ENCODE measurements around the gene DROSHA.
A peak's percentile ranks its signal among the peaks of the same experiment; 100 is the strongest.

Gene DROSHA

DNA sequence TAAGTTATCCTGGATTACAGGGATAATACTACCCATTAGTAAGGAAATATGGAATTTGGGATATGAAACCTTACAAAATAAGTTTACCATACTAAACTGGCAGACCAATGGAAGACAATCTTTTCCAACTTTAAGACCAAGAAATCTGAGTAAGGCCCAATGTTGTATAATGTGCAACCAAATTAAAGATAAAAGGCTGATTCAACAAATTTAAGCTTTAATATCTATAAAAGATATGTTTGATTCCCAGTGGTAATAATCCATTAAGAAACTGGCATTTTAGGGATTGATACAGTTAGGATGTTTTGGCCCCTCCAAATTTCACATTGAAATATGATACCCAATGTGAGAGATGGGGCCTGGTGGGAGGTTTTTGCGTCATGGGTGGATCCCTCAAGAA is 66.6 kb downstream of the DROSHA start:
- TF ChIP-seq, protein P1, sequence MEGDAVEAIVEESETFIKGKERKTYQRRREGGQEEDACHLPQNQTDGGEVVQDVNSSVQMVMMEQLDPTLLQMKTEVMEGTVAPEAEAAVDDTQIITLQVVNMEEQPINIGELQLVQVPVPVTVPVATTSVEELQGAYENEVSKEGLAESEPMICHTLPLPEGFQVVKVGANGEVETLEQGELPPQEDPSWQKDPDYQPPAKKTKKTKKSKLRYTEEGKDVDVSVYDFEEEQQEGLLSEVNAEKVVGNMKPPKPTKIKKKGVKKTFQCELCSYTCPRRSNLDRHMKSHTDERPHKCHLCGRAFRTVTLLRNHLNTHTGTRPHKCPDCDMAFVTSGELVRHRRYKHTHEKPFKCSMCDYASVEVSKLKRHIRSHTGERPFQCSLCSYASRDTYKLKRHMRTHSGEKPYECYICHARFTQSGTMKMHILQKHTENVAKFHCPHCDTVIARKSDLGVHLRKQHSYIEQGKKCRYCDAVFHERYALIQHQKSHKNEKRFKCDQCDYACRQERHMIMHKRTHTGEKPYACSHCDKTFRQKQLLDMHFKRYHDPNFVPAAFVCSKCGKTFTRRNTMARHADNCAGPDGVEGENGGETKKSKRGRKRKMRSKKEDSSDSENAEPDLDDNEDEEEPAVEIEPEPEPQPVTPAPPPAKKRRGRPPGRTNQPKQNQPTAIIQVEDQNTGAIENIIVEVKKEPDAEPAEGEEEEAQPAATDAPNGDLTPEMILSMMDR (IDR thresholded peaks at IDR 0.05; ENCODE audit: low read length, missing control alignments) = no peak
- DNase-seq (ENCODE audit: low read depth) = no peak
- H3K4me3 ChIP-seq (replicated peaks; ENCODE audit: low read depth, low read length) = no peak overlapping the region

DNA sequence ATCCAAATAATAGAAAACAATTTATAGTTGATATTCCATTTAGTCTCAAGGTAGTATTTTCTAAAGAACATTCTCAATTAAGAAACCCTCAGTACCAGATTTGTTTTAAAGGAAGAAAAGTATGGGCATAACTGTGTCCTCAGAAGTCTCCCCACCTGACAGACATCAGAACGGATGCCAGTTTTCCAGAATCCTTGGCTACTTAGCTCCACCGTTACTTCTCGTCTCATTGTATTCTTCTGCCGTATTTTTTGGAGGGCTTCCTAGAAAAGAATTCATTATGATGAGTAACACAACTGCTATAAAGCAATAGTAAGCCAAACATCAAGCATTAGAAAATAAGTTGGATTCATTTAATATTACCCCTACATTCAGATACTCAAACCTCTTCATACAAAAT is 67.8 kb downstream of the DROSHA start:
- TF ChIP-seq, protein P1 (IDR thresholded peaks at IDR 0.05; ENCODE audit: low read length, missing control alignments) = no peak
- H3K4me3 ChIP-seq (replicated peaks; ENCODE audit: low read depth, low read length) = no peak overlapping the region
- DNase-seq (ENCODE audit: low read depth) = peak; percentile 13

DNA sequence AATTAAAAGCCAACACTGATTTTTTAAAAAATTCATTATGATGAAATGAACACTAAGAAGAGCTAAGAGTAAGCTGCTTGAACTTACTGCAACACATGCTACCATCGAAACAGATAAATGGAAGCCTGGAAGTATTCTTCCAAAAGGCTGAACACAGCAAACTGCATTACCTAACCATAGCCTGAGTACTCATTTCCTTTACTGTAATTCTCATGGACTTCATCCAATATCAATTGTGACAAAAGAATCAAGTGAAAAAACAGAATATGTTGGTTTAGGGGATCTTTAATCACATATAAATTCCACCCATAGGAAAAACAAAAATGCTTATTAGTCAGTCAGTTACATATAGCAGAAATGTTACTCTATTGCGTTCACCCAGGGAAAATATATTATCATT is 68.5 kb downstream of the DROSHA start:
- DNase-seq (ENCODE audit: low read depth) = peak; percentile 63

DNA sequence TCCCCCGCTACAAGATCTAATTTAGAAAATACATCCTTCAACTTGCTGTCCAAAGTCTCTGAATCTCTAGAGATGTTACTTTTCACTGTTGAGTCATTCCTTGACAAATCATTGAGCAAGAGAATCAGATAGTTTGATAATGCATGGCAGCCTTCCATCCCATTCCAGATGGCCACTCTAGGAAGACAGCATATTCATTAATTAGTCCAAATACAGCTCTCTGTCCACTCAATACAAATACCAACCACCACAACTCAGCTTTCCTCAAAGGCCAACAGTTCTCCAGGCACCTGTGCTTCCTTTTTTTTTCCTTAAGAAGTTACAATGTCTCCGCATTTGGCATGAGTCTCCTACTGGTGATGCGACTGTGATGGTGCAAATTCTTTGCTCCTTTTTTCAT is 72.3 kb downstream of the DROSHA start:
- TF ChIP-seq, protein P1 (IDR thresholded peaks at IDR 0.05; ENCODE audit: low read length, missing control alignments) = no peak
- H3K4me3 ChIP-seq (replicated peaks; ENCODE audit: low read depth, low read length) = no peak overlapping the region

More for the DNA sequence above, 68.5 kb downstream of the DROSHA start:
- no peak overlapping the region for H3K4me3 ChIP-seq (replicated peaks; ENCODE audit: low read depth, low read length)
- TF ChIP-seq, protein P1 (IDR thresholded peaks at IDR 0.05; ENCODE audit: low read length, missing control alignments) = no peak

DNA sequence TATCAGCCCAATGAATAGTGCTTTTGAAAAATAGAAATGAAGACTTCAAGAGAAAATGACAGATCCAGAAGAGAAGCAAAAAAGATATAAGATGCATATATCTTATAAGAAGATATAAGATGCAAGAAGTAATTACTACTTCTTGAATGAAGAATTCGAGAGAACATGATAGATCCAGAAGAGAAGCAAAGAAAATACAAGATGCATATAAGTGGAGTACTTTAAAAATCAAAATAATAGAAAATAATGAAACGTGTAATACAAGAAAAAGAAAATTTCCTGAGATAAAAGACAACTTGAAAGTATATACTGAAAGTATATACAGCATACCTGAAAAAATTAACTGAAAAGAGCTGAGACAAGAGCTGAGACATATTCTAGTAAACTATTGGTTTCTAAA is 76.7 kb downstream of the DROSHA start:
- TF ChIP-seq, protein P1 (IDR thresholded peaks at IDR 0.05; ENCODE audit: low read length, missing control alignments) = no peak
- no peak for DNase-seq (ENCODE audit: low read depth)

More for the DNA sequence above, 72.3 kb downstream of the DROSHA start:
- no peak for DNase-seq (ENCODE audit: low read depth)

DNA sequence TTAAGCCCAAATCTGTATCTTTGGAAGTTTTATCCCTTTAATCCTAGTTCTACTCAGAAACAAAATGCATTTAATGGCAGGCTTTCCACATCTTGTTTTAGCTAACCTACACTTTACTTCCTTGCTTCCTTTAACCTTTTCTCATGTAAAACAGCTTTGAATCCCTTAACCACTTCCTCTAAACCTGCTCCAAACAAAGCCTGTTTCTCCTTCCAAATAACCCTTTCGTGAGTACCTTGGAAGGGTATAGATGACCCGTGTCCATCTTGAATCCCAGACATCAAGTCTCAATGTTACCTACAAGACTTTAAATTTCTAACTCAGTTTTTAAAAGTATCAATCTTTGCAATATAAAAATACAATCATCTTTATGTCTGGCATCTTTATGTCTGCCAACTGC is 78.4 kb downstream of the DROSHA start:
- no peak for DNase-seq (ENCODE audit: low read depth)
- TF ChIP-seq, protein P1 (IDR thresholded peaks at IDR 0.05; ENCODE audit: low read length, missing control alignments) = no peak
- H3K4me3 ChIP-seq (replicated peaks; ENCODE audit: low read depth, low read length) = no peak overlapping the region

More for the DNA sequence above, 76.7 kb downstream of the DROSHA start:
- H3K4me3 ChIP-seq (replicated peaks; ENCODE audit: low read depth, low read length) = no peak overlapping the region

DNA sequence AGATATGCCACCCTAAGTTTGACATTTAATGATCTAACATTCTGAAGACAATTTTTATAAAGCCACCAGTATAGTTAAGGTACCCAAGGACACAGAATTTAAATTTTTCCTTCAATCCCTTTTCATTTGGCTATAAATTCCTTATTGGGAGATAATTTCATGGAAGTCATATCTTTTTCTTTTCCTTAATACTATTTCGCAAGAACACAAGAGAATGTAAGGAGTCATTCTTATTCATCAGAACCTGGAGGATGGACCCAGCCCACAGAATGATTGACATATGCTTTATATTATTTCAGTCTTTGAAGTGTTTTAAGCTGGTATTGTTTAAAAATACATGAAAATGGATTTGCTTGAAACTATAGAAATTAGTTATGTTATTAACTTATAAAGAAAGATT is 79.6 kb downstream of the DROSHA start:
- DNase-seq (ENCODE audit: low read depth) = no peak

More for the DNA sequence above, 79.6 kb downstream of the DROSHA start:
- TF ChIP-seq, protein P1 (IDR thresholded peaks at IDR 0.05; ENCODE audit: low read length, missing control alignments) = no peak
- no peak overlapping the region for H3K4me3 ChIP-seq (replicated peaks; ENCODE audit: low read depth, low read length)
